DMS114 treated with DMSO at 0.1 percent for 48 hours (cell line): ENCODE data around the gene TMEM63C.
A peak's percentile ranks its signal among the peaks of the same experiment; 100 is the strongest.

Experiments used
- DNase-seq: peaks from one replicate; lab custom pipeline; 2025; ENCODE audit not compliant: unreplicated experiment; lab: John Stamatoyannopoulos, UW

Gene TMEM63C

DNA sequence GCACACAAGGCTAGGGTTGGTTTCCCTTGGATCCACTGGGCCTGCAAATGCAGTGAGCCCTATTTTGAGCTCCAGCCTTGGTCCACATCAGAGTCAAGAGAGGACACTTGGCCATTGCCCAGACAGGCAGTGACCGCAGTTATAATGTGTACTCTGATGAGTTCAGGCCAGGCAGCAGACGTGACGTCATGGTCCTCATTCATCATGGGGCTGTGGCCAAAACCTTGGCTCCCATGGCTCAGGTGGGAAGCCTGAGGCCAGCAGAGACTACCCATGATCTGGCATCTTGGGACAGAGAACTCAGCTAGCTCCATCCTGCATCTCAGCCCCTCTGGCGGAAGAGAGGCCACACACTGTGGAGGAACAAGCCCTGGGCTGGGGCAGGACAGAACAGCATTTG, 16.4 kb downstream of the TMEM63C start:
- no peak for DNase-seq

DNA sequence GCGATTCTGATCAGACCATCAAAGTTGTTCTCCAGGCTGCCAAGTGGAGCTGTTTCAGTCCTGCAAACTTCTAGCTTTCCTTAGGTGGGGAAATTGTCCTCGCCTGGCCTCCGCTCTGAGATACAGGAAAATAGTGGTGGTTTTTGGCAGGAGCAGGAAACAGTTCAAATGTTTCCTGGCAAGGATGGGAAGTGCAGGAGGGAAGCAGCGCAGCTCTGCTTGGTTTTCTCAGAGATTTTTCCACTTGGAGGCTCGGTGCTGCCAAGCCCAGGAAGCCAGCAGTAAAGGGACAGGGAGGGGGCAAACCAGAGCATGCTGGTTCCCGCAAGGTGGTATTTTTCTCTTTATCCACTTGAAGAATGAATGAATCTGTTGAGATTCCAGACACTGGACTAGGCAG, 17.0 kb downstream of the TMEM63C start:
- no peak for DNase-seq

DNA sequence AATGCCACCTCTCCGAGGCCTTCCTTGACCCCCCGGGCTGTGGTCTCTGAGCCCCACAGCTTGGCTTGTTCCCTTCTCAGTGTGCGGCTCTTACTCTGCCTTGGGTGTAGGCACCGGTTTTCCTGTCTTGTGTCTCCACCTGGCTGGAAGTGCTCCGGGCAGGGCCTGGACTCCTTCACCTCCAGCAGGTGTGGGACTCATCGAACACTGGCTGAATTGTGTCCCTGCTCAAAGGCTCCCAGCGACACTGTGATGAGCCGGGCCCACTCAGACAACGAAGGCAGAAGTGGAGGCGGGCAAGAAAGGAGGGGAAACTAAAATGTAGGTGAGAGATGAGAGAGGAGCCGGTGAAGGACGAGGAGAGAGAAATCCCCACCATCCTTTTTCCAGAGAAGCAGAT, 18.0 kb downstream of the TMEM63C start:
- DNase-seq, result no peak

DNA sequence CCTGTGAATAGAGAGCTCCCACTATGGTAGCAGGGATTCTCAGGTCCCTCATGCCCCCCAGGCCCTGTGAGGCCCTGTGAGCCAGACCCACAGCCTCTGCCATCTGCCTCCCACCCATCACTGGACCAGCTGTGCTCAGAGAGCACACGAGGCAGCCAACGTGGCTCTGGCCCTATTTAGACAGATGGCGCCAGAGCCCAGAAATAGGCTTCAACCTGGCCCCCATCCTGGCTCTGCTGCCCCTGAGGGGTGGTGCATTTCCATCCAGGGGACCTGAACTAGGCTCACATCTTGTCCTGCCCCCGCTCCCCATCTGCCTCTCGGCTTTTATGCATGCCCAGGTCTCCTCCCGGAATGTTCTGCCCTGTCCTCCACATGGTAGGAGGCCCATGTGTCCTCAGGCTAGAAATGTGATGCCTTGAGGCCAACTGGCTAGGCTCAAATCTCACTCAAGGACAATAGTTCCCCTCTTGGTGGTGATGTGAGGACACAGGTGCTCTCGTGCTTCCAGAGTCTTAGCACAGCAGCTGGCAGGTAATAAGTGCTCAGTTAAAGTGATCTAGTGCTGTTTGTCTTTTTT, 18.9 kb downstream of the TMEM63C start:
- DNase-seq, result no peak

DNA sequence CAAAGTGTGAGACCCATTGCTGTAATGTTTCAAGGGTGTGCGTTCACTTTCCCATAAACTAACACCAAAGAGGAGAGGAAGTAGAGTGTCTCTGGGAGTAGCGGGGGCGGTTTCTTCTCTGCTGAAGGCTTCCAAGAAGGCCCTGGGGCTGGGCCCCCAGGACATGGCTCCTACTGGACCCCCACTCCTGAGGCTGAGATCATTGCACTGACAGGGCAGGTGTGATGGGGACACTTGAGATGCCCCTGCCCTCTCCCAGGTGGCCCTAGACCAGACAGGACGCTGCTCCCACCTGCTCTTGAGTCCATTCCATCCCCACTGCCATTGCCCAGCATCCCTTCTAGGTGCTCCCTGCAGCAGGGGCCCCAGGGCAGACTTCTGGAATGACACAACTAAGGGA, 20.1 kb downstream of the TMEM63C start:
- no peak for DNase-seq

DNA sequence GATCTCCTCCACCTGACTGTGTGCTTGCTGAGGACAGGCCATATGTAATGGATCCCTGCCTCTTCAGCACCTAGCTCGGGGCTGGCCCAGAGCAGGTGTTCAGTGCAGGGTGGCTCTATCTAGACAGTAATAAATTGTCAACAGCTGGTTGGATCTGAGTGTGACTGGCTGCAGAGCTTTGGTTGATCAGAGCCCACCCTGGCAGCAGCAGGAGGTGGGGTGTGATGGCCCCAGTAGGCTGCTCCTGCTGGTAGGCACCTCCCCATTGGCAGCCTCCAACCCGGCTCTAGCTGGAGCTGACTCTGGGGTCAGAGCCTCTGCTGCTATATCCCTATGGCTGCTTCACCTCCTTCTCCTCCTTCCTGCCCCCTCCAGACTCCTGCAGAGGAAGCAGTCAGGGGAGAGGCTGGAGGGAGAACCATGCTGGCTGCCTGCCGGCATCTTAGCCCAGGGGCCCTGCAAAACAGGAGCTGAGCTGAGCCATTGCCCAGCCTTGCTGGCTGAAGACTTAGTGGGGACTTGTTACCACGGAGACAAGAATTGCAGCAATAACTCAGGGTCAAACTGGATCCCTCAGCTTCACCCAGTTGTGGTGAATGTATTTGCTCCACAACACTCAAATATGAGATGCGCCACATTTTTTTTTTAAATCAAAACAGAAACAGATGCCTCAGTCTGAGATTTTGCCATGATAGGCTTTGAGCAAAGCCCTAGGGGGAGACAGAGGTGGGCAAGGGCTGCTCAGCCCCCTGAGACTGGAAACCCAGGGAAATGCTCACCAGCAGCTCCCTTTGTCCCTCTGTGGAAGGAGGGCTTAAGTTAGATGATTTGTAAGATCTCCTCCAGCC, 22.2 kb downstream of the TMEM63C start:
- DNase-seq, result no peak

DNA sequence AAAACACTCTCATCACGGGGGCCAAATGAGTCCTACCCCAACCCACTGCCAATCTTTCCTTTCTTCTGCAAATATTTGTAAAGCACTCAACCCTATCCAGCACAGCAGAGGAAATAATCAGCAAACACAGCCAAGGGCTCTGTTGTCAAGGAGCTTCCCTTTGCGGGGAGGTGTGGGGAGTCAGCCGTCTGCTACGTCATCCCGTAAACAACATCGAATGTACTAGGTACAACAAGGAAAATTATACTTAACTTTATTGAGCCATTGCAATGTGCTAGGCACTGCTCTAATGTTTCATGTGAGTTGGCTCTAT, 22.8 kb downstream of the TMEM63C start:
- DNase-seq, result no peak

DNA sequence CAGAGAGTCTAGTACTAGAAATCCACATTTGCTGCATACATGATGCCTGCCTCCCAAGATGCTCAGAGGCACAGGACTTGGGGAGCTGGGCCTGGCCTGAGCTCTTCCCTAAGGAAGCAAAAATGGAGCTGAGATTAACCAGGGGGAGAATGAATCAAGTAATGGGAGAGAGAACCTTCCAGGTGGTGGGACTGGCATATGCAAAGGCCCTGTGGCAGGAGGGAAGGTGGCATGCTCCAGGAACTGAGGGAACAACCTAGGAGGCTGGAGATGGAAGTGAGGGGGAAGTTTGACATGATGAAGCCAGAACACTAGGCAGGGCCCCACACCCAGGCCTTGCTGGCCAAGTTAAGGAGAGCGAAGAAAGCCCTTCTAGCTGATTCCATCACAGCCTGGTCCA, 23.3 kb downstream of the TMEM63C start:
- no peak for DNase-seq

DNA sequence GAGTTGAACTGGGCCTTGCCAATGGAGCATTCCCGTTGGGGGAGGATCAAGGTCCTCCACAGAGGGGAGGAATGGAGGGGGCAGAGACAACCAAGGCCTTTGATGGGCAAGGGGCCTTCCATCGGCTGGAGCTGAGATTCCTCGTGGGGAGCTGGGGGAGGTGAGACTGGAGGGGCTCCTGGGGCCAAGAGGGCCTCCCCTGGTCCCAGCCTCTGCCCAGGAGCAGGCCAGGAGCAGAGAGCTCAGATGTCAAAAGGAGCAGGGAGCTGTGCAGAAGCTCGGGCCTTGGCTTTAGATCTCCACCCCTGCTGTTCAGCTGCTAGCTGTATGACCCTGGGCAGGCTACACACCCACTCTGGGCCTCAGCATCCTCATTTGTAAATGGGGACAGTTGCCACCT, 24.0 kb downstream of the TMEM63C start:
- DNase-seq, result no peak

DNA sequence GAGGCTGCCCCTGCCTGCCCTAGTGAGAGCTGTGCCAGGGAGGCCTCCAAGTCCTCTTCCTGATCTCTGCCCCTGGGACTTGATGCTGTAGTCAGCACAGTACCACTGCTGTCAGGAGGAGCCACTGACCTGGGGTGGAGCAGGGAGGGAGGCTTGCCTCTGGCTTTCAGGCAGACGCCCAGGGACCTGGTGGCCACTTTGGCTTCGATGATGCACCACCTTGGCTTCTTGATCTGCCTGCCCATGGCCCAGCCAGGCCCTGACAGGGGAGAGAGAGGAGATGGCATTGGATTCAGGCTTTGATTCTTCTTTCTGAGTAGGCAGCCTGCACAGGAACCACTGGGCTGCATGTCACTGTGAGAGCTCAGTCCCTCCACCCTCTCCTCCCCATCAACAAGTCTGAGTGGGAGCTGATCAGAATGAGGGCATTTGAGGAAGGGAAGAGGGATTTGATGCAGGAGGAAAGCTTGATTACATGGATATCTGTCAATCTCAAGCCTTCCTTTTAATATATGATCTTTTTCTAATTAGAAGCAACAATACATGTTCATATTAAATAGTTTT, 24.7 kb downstream of the TMEM63C start:
- DNase-seq, result no peak

DNA sequence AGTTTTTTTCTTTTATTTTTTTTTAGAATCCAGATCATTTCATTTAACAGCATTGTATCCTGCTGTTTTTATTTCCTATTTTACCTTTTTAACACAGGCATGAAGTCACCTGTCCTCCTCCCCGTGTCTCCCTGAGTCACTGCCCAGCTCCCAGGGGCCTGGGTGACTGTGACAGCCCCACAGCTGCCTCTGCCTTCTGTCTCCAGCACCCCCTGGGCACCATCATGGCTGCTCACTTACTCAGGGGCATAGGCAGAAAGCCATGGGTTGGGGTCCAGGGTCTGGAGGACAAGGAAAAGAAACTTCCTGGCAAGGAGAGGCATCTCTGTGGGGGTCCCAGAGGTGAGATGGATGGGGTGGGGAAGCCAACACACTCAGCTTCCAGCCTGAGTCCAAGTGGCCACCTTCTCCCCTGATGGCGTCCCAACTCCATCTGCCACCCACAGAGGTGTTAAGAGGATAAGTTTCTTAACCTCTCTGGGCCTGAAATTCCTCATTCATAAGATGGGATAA, 25.3 kb downstream of the TMEM63C start:
- no peak for DNase-seq

DNA sequence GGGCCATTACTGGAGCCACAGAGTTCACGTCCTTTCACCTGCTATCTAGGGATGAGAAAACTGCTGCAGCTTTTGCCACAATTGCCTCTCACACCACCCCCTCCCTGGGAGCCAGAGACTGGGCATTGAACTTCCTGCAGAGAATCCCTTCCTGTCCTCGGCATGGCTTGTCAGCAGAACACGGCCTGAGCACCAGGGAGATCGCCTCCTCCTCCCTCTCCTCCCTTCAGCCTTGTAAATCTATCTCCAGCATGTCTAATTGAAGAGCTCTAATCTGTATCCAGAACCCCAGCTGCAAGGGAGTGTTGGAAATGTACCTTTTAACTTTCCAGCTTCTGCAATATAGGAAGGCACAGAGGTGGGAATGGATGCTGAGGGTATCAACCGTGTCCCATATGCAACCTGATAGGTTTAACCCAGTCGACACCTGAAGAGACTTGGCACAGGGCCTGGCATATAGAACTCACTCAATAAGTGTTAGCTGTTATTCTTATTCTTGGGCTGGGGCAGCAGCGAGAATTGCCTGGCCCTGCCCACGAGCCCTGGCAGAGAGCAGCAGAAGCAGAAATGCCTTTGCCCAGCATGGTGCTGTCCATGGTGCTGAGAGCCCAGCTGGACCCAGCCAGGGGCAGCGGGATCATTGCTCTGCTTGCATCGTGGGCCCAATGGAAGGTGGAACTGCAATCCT, 26.8 kb downstream of the TMEM63C start:
- DNase-seq, result no peak

DNA sequence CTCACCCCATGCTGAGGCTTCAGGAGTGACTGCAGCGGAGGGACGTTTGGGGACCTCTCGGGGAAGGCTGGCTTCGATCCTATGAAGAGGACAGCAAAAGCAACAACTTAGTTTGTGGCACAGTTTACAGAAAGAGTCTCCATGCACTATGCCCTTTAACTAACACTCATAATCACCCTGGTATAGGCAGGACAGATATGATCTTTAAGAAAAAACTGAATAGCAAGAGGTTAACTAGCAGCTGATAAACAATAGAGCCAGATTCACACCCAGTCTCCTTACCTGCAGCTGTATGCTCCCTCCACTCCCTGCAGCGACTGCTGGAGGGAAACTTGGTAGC, 27.4 kb downstream of the TMEM63C start:
- DNase-seq, result no peak

DNA sequence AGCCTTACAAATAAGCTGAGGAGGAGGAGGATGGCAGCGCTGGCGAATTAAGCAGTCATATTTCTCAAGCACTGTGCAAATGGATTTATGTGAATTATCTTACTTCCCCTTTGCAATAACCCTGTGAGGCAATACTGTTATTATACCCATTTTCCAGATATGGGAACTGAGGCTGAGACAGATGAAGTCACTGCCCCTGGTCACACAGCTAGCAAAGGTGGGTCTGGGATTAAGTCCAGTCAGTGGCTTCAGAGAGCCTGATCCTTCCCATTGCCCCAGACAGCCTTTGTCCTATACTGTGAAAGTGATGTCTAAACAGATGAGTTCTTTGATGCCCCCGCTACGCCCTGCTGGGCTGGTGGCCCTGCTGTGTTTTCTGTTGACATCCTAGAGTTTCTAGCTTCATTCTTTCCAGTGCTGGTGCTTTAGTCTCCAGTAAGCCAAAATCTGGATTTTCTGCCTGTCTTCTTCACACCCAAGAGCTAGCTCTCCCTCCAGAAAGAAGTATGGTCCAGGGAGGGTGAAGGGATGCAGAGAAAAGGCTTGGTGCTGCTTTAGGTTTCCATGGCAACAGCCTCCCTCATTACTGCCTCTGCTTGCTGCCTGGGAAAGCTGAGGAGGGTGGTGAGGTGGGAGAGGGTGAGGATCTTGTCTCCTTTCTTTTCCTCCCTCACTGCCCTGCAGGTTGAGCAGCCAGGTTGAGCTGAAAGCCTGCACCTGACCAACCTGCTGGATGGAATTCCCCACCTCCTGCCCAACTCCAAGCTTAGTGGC, 30.7 kb downstream of the TMEM63C start:
- DNase-seq, result no peak

DNA sequence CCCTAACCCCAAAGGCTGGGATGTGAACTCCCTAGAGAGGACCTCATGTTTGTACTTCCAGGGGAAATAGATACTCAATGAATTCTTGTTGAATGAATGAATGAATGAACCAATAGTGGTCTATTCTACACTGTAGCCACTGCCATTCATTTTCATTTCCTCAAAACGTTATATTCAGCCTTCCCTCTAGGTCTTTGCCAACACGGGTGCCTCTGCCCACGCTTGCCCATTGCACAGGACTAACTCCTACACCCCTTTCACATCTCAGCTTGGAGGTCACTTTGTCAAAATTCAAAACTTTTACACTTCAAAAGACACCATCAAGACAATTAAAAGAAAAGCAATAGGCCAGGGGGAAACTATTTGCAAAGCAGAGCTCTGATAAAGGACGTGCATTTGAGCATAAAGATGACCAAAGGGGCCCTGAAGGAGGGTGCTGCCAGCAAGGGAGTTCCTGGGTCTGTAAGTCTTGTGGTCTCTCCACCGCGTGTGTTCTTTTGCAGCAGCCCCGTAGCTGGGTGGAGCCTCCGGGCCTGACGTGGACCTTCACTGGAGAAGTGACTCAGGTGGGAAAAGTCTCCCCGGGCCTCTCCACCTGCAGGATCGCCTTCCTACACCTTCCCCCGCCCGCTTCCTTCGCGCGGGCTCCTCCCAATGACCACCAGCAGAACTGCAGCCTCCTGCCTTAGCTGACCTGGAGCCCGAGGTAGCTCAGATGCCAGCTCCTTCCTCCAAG, 31.5 kb downstream of the TMEM63C start:
- DNase-seq, result peak; percentile 9

DNA sequence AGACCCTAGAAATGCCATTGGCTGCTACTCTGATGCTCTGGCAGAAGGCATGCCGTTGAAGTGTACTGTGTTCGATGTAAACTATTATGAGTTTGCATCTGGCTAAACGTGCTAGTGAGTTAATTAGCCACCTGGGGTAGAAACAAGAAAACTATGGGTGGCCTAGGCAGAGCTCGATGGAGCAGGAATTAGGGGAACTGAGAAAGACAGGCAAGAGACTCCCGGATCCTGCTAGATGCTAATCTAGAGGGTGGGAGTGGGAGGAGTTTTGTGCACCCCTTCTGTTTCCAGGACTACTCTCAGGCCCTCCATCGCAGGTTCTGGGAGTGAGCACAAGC, 32.0 kb downstream of the TMEM63C start:
- DNase-seq, result no peak

DNA sequence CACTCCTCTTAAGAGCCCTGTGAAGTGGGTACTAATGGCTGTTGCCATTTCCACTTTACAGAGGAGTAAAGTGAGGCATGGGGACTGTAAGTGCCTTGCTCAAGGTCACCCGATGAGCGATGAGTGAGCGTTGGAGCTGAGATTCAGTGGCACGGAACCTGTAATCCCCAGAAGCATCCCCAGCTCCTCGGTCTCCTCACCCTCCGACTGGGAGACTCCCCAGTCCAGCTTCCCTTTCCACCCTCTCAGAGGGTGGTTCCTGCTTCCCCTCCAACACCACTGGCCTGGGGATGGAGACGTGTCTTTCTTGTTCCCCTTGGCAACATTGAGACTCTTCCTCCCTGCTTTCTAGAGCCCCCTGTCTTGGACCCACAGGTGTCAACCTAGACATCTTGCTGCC, 32.6 kb downstream of the TMEM63C start:
- no peak for DNase-seq

DNA sequence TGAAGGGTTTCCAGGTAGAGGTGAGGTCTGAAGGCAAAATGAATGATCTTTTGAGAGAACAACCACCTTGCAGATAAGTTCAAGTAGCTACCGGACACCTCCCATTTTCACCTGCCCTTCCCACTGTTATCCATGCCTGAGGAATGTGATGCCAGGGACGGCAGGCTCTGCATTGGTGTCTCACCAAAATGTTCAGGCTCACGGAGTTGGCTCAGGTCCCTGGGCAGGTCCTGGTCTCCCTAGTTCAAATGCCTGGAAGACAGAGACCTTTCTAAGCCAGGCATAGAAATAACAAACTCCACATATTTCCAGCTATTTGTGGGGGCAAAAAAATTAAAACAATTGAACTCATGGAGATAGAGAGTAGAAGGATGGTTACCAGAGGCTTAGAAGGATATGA, 36.0 kb downstream of the TMEM63C start:
- no peak for DNase-seq

DNA sequence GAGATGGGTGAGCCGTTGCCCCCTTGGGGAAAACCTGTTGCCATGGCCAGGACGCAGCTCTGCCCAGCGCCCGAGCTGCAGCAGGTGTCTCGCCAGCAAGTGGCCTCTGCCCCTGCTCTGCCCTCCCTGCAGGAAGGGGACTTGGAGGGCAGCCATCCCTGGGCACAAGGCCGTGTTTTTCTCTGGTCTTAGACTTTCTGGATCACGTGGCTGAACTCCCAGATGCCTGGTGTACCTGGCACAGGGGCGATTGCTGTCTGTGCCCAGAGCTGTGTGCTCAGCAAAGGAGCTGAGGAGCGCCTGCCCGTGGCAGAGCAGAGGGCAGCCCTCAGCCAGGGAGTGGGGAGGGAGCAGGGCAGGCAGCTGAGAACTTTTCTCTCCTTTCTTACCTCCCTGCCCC, 38.0 kb downstream of the TMEM63C start:
- no peak for DNase-seq

DNA sequence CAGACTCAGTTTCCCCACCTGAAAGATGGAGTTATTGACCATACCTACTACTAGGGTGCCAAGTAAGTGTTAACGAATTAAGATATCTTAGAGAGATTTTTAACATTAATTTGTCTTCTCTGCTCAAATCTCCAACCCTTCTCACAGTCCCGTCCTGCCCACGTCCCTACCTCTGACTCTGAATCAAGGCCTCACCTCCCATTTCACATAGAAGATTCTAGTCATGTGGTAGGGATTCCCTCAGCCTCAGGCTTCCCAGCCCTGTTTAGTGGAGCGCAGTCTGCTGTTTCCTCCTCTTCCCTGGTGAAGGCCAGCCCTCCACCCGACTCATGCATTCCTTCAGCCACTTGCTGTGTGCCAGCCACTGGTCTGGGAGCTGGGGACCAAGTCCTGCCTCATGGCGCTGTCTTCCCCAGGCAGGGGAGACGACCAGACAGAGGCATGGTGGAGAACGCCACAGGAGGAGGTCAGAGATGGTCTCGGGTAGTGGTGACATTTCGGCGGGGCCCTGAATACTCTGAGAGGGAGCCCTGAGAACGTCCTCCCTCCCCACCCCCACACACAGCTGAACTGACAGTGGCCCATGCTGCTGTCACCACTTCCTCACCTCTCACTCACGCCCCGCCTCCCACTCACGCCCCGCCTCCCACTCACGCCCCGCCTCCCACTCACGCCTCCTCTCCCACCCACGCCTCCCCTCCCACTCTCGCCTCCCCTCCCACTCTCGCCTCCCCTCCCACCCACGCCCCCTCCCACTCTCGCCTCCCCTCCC, 38.8 kb downstream of the TMEM63C start:
- no peak for DNase-seq
